ENCODE data around the gene E2F2.

E2F2 gene

DNA sequence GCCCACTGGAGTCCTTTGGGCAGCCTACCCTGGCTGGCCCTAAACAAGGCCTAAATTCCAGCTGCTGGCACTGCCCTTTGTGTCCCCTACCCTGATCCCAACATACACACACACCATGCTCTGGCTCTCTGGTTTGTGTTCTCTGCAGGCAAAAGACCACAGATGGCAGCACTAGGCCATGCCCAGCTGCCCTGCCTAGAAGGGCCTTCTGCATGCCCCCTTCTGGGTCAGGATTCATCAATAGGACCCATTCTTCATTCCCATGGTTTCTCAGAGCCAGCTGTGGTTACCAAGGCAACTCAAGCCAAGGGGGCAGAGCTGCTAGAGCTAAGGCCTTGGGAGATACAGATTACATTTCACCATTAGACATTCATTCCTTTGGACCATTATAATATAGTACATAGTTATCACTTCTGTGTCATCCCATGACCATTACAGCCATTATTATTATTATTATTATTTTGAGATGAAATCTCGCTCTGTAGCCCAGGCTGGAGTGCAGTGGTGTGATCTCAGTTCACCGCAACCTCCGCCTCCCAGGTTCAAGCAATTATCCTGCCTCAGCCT is 64.5 kb downstream of the E2F2 start:
- DNase-seq, result peak in 50 of 56 donors; percentile 14 to 82 (median 58)

DNA sequence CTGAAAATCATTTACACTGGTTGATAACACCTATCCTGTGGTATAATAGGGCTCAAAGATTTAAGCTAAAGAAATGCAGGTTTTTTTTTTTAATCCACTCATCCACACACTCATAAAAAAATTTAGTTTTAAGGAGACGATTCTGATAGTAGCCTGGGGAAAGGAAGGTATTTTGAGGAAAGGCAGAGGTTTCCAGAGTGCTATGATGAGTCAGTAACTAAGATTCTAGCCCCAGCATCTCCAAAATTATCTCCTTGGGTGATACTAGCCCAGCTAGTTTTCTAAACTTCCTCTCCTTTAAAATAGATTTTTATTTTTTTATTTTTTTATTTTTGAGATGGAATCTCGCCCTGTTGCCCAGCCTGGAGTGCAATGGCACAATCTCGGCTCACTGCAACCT is 67.7 kb downstream of the E2F2 start:
- DNase-seq, result no peak

DNA sequence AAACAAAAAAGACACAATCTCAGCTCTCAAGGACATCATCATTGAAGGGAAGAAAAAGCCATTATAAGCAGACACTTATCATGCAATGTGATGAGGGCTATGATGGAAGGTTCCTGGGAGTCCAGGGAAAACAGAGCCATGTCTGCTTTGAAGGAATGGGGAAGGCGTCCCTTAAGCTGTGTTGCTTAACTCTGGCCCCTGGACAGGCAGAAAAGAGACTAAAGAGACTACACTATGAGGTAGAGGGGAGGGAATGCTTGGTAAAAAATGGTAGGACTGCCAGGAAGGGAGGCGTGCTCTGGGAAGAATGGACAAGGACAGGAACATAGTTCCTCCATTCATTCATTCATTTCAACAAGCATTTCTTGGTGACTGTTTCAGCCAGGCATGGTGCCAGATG is 68.3 kb downstream of the E2F2 start:
- DNase-seq, result no peak

DNA sequence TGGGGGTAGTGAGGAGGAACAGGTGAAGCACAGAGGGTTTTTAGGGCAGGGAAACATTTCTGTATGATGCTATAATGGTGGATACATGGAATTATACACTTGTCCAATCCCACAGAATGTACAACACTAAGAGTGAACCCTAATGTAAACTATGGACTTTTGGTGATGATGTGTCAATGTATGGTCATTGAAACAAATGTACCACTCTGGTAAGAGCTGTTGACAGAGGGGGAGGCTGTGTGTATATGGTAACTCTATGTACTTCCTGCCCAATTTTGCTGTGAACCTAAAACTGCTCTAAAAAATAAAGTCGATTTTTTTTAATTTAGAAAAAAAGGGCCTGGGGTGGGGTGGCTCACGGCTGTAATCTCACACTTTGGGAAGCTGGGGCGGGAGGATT is 70.0 kb downstream of the E2F2 start:
- no peak for DNase-seq

GRCh38 chr1:23460519-23460918 is 70.5 kb downstream of the E2F2 start:
- DNase-seq, result no peak

DNA sequence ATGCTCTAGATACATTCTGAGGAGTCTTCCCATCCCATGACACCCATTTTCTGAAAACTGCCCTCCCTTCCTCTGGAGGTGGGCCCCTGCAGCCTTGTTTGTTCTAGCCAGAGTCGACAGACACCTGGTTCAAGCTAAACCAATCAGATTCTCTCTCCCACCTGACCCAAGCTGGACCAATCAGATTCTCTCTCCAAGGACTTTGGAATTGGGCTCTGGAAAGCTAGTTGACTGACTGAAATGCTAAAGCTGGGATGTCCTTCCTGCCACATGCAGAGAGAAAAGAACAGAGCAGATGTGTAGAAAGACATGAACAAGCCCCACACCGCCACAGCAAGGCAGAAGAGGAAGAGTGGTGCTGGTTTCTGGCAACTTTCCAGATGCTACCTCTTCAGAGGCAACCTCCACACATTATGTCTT is 71.7 kb downstream of the E2F2 start:
- no peak for DNase-seq
